Nephron (organoid): ENCODE data around the gene SELPLG.

Experiments
- H3K27ac Mint-ChIP-seq, 3 experiments: 2 replicates each; pipeline ENCODE4 v1.8.0; 2020; ENCODE audit warnings: mixed read lengths in 3 of 3, mild to moderate bottlenecking in 2 of 3, moderate library complexity in 1 of 3
- H3K27me3 Mint-ChIP-seq: 2 replicates; pipeline ENCODE4 v1.8.0; 2021; ENCODE audit warnings: low read depth, mild to moderate bottlenecking, moderate library complexity, mixed read lengths
- H3K36me3 Mint-ChIP-seq: 2 replicates; pipeline ENCODE4 v1.8.0; 2020; ENCODE audit warnings: low read depth, mixed read lengths
- H3K4me1 Mint-ChIP-seq: 2 replicates; pipeline ENCODE4 v1.8.0; 2020; ENCODE audit warnings: mixed read lengths
- H3K4me3 Mint-ChIP-seq, 3 experiments: 2 replicates each; pipeline ENCODE4 v1.8.0; 2020; ENCODE audit warnings: mild to moderate bottlenecking in 3 of 3, mixed read lengths in 3 of 3, moderate library complexity in 2 of 3
- H3K9me3 Mint-ChIP-seq: 2 replicates; pipeline ENCODE4 v1.8.0; 2020; ENCODE audit warnings: mixed read lengths
- TF ChIP-seq, protein P1 (sequence below), 3 experiments: fragments of 200-600 bp; sonication (generic); IDR thresholded peaks; one replicate each; pipeline ENCODE4 v1.5.0; 2021; ENCODE audit warnings: antibody characterized with exemption in 3 of 3; ENCODE audit not compliant: unreplicated experiment in 3 of 3

The SELPLG gene

DNA sequence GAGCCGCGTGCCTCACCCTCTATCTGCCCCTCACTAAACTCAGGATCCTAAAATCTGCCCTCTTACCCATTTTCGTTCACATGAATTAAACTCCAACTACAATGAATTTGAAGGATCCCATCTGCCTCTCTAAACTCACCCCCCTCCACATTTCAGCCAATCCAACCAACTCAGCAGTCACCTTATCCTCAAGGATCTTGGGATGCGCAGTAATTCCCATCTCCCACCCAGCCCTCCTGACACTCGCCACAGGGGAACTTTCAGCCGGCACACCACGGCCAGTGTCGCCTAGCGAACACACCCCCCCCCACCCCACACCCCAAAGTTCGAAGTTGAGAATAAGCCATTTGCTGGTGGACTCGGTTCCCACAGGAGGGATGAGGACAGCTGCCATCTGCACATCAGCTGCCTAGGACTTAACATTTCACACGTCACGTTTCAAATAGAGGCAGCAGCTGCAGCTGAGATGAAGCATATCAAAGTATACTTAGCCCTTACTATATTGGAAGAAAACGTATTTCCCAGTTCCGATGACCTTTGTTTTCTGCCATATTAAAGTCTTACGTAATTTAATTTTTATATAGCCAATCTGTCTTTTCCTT is 8.7 kb upstream of the SELPLG start:
- Mint-ChIP-seq H3K36me3 (peaks cover 22% of the 10 kb centered on the region), H3K27me3 (peaks cover 3% of the 10 kb centered on the region), H3K4me1 (peaks cover 84% of the 10 kb centered on the region), H3K27ac (peak overlapping the region; percentile 70 to 91 (median 83)), H3K4me3 (peak overlapping the region; percentile 0 to 27 (median 19)), H3K9me3 (no peaks in the 10 kb centered on the region)
- TF ChIP-seq, protein P1, sequence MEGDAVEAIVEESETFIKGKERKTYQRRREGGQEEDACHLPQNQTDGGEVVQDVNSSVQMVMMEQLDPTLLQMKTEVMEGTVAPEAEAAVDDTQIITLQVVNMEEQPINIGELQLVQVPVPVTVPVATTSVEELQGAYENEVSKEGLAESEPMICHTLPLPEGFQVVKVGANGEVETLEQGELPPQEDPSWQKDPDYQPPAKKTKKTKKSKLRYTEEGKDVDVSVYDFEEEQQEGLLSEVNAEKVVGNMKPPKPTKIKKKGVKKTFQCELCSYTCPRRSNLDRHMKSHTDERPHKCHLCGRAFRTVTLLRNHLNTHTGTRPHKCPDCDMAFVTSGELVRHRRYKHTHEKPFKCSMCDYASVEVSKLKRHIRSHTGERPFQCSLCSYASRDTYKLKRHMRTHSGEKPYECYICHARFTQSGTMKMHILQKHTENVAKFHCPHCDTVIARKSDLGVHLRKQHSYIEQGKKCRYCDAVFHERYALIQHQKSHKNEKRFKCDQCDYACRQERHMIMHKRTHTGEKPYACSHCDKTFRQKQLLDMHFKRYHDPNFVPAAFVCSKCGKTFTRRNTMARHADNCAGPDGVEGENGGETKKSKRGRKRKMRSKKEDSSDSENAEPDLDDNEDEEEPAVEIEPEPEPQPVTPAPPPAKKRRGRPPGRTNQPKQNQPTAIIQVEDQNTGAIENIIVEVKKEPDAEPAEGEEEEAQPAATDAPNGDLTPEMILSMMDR (IDR thresholded peaks at IDR 0.05; ENCODE audit: unreplicated experiment in 3 of 3): no peak

DNA sequence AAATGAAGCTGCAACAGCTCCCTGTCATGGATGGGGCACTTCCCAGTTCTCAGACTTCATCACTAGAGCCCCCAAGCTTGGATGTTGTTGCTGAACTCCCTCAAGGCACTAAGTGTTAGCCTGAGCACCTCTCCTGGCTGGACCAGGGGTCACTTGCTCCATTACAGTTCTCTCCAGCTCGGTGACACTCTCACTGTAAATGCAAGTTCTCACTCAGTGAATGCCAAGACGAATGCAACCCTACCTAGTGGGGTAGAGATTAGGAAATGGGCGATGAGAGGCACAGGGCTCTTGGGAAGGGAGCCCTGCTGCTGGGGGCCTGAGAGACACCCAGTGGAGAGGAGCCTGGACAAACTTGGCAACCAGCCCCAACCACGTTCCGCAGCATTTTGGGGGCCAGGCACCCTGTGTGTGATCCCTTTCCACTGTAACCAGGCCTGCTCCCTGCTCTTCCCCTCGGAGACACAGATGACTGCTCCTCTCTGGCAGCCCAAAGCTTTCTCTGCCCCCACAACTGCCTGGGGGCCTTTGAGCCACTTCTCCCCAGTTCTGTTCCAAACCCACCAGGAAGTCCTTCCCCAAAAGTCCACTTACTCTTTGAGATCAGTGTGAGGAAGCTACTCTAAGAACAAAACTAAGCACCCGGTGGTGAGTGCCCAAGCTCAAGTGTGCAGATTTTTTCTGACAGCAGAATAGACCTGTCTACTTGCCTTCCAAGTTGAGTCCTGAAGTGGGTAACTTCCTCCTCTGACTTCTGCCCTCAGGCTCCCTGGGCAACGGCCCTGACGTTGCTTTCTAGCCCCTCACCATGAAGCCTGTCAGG is 8.0 kb upstream of the SELPLG start:
- TF ChIP-seq, protein P1 (IDR thresholded peaks at IDR 0.05; ENCODE audit: unreplicated experiment in 3 of 3): no peak
- Mint-ChIP-seq H3K4me3 (peak overlapping the region; percentile 0 to 27 (median 19)), H3K27ac (peak overlapping the region; percentile 70 to 91 (median 76)), H3K4me1 (peaks cover 84% of the 10 kb centered on the region), H3K27me3 (peaks cover 3% of the 10 kb centered on the region), H3K36me3 (peaks cover 19% of the 10 kb centered on the region), H3K9me3 (no peaks in the 10 kb centered on the region)

DNA sequence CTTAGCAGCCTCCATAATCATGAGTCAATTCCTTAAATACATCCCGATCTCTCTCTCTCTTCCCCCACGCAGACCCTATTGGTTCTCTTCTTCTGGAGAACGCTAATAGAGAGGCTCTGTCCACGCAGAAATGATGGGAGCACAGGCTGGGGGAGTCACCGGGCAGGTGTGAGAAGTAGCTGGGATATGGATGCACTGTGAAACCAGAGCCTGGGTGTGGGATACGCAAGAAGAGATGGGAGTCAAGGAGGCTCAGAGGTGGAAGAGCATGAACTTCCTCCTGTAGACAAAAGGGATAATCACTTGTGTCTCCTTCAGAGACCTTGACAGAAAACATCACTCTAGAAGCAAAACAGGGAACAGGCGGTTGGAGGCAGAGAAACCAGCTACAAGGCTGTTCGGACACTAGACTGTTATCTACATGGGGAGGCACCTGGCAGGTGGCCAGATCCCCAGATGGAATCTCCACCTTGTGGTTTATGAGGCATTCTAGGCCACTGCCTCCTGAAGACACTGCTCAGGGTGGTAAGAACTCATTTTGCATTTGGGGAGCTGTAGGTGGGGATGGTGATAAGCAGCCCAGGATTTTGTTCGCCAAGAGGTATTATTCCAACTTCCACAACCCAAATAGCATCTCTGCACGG is 7.2 kb upstream of the SELPLG start:
- Mint-ChIP-seq H3K27ac (peak overlapping the region; percentile 36 to 91 (median 70)), H3K9me3 (no peaks in the 10 kb centered on the region)

DNA sequence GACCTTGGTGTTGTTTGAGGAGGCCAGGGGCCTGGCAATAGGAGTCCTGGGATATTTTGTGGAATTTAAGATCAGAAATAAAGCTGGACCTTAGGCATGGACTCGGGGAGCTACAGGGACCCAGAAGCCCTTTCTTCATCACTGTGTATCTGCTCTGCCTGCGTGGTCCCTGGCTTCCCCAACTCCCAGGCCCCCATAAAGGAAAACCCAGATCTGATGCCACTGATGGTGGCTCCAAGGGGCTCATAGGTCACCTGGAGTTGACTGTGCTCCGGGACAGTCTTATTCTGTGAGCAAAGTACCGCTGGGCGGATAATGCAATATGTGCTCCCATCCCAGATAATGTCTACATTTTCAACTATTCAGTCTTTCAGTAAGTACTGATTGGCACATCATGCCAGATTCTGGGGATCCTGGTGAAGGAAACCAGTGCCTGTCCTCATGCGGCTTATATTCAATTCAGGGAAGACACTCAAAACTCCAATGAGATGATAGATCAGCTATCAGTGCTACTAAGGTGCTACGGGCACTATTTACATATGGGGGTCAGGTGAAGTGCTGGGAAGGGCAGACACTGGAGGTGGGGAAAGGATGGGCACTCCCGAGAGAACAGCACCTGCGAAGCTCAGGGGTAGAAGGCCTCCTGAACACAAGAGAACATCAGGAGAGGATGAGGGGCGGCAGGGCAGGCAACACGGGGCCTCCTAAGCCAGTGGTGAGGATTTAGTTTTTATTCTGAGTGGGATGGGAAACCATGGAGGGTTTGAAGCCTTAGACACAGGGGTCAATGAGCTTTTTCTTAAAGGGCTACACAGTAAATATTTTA is 5.5 kb upstream of the SELPLG start:
- Mint-ChIP-seq H3K27ac (peak overlapping the region; percentile 33 to 76 (median 67)), H3K27me3 (peaks cover 3% of the 10 kb centered on the region), H3K4me1 (peaks cover 69% of the 10 kb centered on the region), H3K4me3 (no peak overlapping the region), H3K36me3 (no peaks in the 10 kb centered on the region), H3K9me3 (no peaks in the 10 kb centered on the region)
- TF ChIP-seq, protein P1 (IDR thresholded peaks at IDR 0.05; ENCODE audit: unreplicated experiment in 3 of 3): no peak

More for the DNA sequence above, 7.2 kb upstream of the SELPLG start:
- no peak overlapping the region for H3K4me3 Mint-ChIP-seq
- H3K4me1 Mint-ChIP-seq: peaks cover 82% of the 10 kb centered on the region
- H3K27me3 Mint-ChIP-seq: peaks cover 3% of the 10 kb centered on the region
- TF ChIP-seq, protein P1 (IDR thresholded peaks at IDR 0.05; ENCODE audit: unreplicated experiment in 3 of 3): no peak
- H3K36me3 Mint-ChIP-seq: peaks cover 13% of the 10 kb centered on the region

DNA sequence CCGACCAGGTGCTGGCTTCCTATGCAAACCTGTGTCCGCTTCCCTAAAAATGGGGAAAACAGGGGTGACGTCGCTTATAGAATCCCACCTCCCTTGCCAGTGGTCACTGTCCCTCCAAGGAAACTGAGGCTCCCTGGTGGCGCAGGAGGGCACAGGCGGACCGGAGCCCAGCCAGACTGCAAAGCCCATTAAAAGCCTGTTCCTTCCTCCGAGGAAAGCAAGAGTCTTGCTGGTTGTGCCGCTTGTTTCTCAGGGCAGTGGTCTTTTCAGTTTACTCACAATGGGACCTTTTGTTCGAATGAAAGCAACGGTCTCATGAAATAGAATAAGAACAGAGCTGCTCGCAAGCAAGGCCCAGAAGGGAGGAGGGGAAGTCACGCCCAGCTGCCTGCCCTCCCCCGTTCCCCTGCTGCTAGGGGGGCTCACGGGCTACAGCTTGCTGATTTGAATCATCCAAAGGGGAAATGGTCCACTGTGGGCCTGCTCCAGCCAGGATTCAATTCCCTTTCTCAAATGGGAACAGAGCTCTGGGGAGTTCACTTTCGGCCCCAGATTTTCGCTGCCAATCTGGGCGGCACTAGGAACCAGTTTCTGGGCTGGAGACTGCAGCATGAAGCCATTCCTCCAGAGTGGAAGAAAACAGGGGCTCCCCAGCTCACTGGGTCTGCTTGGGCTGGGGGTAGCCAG is 4.6 kb upstream of the SELPLG start:
- TF ChIP-seq, protein P1 (IDR thresholded peaks at IDR 0.05; ENCODE audit: unreplicated experiment in 3 of 3): no peak
- Mint-ChIP-seq H3K27me3 (peaks cover 3% of the 10 kb centered on the region), H3K27ac (peak overlapping the region; percentile 67 to 88 (median 76)), H3K9me3 (no peaks in the 10 kb centered on the region), H3K4me1 (peaks cover 62% of the 10 kb centered on the region), H3K4me3 (peak overlapping the region in 1 of 3 experiments; percentile 29), H3K36me3 (no peaks in the 10 kb centered on the region)
